PC-3 (cell line): ENCODE data around the gene ANKRD13B. TPM values are rescaled to one million over a fixed set of nuclear protein-coding genes. Genes with fewer than 3 reads are reported as not detected.

Experiments
- ATAC-seq: fragments of 200-7000 bp; cut with Tn5 transposase; 2 replicates; pipeline ENCODE4 v1.9.1; 2020; ENCODE audit warnings: mild to moderate bottlenecking, moderate library complexity
- BruUV-seq: library from RNA; stranded (reverse); fragments of 400-500 nt; replicated peaks from 2 replicates; lab custom pipeline; 2021; lab: Mats Ljungman, UMichigan
- CTCF ChIA-PET: fragments of 300-600 bp; sonication (Branson Sonifier 250); formaldehyde crosslinking; loops from one replicate; lab custom pipeline; 2022; ENCODE audit warnings: antibody characterized with exemption; lab: Charles Lee
- POLR2A ChIA-PET: fragments of 300-600 bp; sonication (Branson Sonifier 250); formaldehyde crosslinking; loops from one replicate; lab custom pipeline; 2022; ENCODE audit warnings: antibody characterized with exemption; ENCODE audit not compliant: unreplicated experiment; lab: Charles Lee
- DNase-seq: peaks from one replicate; pipeline ENCODE4 v3.0.0-alpha.2; 2015
- H2AFZ ChIP-seq: fragments of 300-600 bp; sonication (generic); 2 replicates; pipeline ENCODE4 v1.6.0; 2016; ENCODE audit warnings: antibody characterized with exemption, low read length
- H3F3A ChIP-seq: fragments of 300-600 bp; sonication (generic); one replicate; pipeline ENCODE4 v1.6.0; 2017; ENCODE audit warnings: antibody characterized with exemption, low read length, control low read depth, mild to moderate bottlenecking; ENCODE audit not compliant: unreplicated experiment
- H3K27ac ChIP-seq: fragments of 300-600 bp; sonication (generic); 2 replicates; pipeline ENCODE4 v1.5.1; 2016; ENCODE audit warnings: mild to moderate bottlenecking, low read length
- H3K27me3 ChIP-seq: fragments of 300-600 bp; sonication (generic); 2 replicates; pipeline ENCODE4 v1.6.1; 2016; ENCODE audit warnings: low read length, mixed read lengths
- H3K36me3 ChIP-seq: fragments of 300-600 bp; sonication (generic); 2 replicates; pipeline ENCODE4 v1.6.1; 2016; ENCODE audit warnings: low read depth, mixed run types, low read length, mixed read lengths
- H3K4me1 ChIP-seq: fragments of 300-600 bp; sonication (generic); 2 replicates; pipeline ENCODE4 v1.5.1; 2016; ENCODE audit warnings: low read length; ENCODE audit not compliant: insufficient read depth
- H3K4me2 ChIP-seq: fragments of 300-600 bp; sonication (generic); 2 replicates; pipeline ENCODE4 v1.6.0; 2016; ENCODE audit warnings: low read length
- H3K4me3 ChIP-seq: fragments of 300-600 bp; sonication (generic); 2 replicates; pipeline ENCODE4 v1.5.1; 2016; ENCODE audit warnings: mild to moderate bottlenecking, low read length, mixed read lengths
- H3K79me2 ChIP-seq: fragments of 300-600 bp; sonication (generic); 2 replicates; pipeline ENCODE4 v1.6.1; 2017; ENCODE audit warnings: low read length, mixed read lengths
- H3K9ac ChIP-seq: fragments of 300-600 bp; sonication (generic); 2 replicates; pipeline ENCODE4 v1.6.0; 2016; ENCODE audit warnings: mild to moderate bottlenecking, low read length
- H3K9me2 ChIP-seq: fragments of 300-600 bp; sonication (generic); replicated peaks from 2 replicates; pipeline ENCODE4 v1.6.1; 2016; ENCODE audit warnings: mixed run types, low read length, mixed read lengths
- H3K9me3 ChIP-seq: fragments of 300-600 bp; sonication (generic); 2 replicates; pipeline ENCODE4 v1.6.1; 2016; ENCODE audit warnings: low read length, mixed read lengths
- H4K20me1 ChIP-seq: fragments of 300-600 bp; sonication (generic); 2 replicates; pipeline ENCODE4 v1.6.1; 2016; ENCODE audit warnings: low read length, mixed read lengths
- EZH2 ChIP-seq: fragments of 300-600 bp; sonication (generic); IDR thresholded peaks from one replicate; pipeline ENCODE4 v1.6.1; 2017; ENCODE audit warnings: antibody characterized with exemption, mild to moderate bottlenecking, low read length; ENCODE audit not compliant: unreplicated experiment
- EZH2phosphoT487 ChIP-seq: fragments of 300-600 bp; sonication (generic); IDR thresholded peaks from 2 replicates; pipeline ENCODE4 v1.6.1; 2018; ENCODE audit warnings: mild to moderate bottlenecking, antibody characterized with exemption, low read length, borderline replicate concordance
- intact Hi-C: fragments of 100-400 bp; cut with micrococcal nuclease; formaldehyde crosslinking; loops from 2 replicates; pipeline ENCODE4 v1.9.0; 2023
- total RNA-seq: library from RNA; depleted of rRNA; stranded (reverse); fragments of >200 nt; gene quantifications from 2 replicates; pipeline ENCODE4 v1.2.3, GENCODE V29; 2014
- TF ChIP-seq, protein P1 (sequence below): fragments of 300-600 bp; sonication (generic); conservative IDR thresholded peaks from 2 replicates; pipeline ENCODE4 v1.5.1; 2017; ENCODE audit warnings: antibody characterized with exemption, low read depth, mild to moderate bottlenecking, low read length

ANKRD13B gene
- total RNA-seq, 1 experiment from 2014 or later = 11.2 TPM

DNA sequence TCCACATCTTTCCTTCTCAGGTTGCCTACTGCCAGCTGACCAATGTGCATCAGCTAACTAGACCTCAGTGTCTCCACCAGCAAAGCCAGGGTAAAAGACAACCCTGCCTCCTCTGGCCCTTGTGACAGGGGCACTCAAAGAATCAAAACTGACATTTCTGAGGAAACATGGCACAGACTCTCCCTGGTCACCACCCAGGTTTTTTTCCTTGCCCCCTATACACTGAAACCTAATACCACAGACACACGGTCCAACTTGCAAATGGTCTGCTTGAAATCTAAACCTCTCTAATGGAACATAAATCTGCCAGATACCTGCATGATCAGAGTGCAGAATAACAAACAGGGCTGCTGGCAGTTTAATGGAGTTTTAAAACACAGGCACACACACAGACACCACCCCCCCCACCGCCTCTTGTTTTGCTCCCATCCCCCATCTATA is 49.3 kb downstream of the ANKRD13B start:
- no peak overlapping the region for H3K9ac ChIP-seq
- H3K27ac ChIP-seq = no peak overlapping the region
- ChIA-PET CTCF (no interaction called here), POLR2A (no interaction called here)
- no peaks in the 10 kb centered on the region for H3K9me3 ChIP-seq
- no peaks in the 10 kb centered on the region for H3K36me3 ChIP-seq
- H3K9me2 ChIP-seq = no peaks in the 10 kb centered on the region
- TF ChIP-seq, protein P1, sequence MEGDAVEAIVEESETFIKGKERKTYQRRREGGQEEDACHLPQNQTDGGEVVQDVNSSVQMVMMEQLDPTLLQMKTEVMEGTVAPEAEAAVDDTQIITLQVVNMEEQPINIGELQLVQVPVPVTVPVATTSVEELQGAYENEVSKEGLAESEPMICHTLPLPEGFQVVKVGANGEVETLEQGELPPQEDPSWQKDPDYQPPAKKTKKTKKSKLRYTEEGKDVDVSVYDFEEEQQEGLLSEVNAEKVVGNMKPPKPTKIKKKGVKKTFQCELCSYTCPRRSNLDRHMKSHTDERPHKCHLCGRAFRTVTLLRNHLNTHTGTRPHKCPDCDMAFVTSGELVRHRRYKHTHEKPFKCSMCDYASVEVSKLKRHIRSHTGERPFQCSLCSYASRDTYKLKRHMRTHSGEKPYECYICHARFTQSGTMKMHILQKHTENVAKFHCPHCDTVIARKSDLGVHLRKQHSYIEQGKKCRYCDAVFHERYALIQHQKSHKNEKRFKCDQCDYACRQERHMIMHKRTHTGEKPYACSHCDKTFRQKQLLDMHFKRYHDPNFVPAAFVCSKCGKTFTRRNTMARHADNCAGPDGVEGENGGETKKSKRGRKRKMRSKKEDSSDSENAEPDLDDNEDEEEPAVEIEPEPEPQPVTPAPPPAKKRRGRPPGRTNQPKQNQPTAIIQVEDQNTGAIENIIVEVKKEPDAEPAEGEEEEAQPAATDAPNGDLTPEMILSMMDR = no peak
- TF ChIP-seq EZH2 (no peak), EZH2phosphoT487 (no peak)
- H2AFZ ChIP-seq = no peak overlapping the region
- intact Hi-C loops = loop anchor here (5.0 kb wide), 1 partner anchor 120 kb away; no protein-coding TSS in a partner anchor
- H3K4me1 ChIP-seq = peaks cover 14% of the 10 kb centered on the region
- no peaks in the 10 kb centered on the region for H3F3A ChIP-seq
- H3K4me3 ChIP-seq = no peak overlapping the region
- no peaks in the 10 kb centered on the region for H3K27me3 ChIP-seq
- DNase-seq (no peak), ATAC-seq (no peak)
- no TSS peak for BruUV-seq
- no peak overlapping the region for H3K4me2 ChIP-seq
- H4K20me1 ChIP-seq = no peaks in the 10 kb centered on the region
- H3K79me2 ChIP-seq = no peaks in the 10 kb centered on the region

- ChIA-PET POLR2A (no interaction called here), CTCF (no interaction called here)
- H3K4me3 ChIP-seq = no peak overlapping the region
- no peaks in the 10 kb centered on the region for H3K36me3 ChIP-seq
- no peaks in the 10 kb centered on the region for H3K9me3 ChIP-seq
- H3K79me2 ChIP-seq = no peaks in the 10 kb centered on the region
- no peak overlapping the region for H3K4me2 ChIP-seq
- H3F3A ChIP-seq = no peaks in the 10 kb centered on the region
- DNase-seq (no peak), ATAC-seq (no peak)
- intact Hi-C loops = loop anchor here (5.0 kb wide), 1 partner anchor 119 kb away; no protein-coding TSS in a partner anchor
- no peaks in the 10 kb centered on the region for H3K9me2 ChIP-seq
- no peak overlapping the region for H2AFZ ChIP-seq
- H4K20me1 ChIP-seq = no peaks in the 10 kb centered on the region
- no TSS peak for BruUV-seq
- H3K27ac ChIP-seq = no peak overlapping the region
- no peaks in the 10 kb centered on the region for H3K27me3 ChIP-seq
- TF ChIP-seq, protein P1 = no peak
- no peak for TF ChIP-seq EZH2
- TF ChIP-seq EZH2phosphoT487 = no peak
- H3K9ac ChIP-seq = no peak overlapping the region
- H3K4me1 ChIP-seq = peaks cover 12% of the 10 kb centered on the region
Measured at GRCh38 chr17:29643817-29644160, 50.9 kb downstream of the ANKRD13B start.

DNA sequence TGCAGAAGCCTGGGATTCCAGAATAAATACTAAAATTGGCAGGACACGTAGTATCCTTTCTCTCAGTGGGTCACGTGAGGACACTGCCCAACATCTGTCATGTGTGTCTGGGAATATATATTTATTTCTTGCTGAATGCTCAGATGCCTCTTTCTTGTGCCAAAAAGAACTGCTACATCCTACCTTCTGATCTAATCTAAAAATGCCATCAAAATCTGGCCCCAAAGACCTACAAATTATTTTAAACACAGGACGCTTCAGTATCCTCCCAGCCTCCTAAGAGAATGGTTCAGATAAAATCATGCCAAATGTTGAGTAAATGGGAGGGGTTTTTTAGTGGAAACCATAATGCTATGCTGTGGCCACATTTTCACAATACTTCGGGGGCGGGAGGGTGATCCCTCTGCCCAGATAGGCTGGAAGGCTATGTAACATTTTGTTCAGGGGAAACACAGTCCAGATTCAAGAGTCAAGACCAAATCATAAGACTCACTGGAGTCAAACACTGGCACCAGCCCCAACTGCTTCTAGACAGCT is 52.7 kb downstream of the ANKRD13B start:
- Histone ChIP-seq H3K27me3 (no peaks in the 10 kb centered on the region), H3K79me2 (no peaks in the 10 kb centered on the region), H3K36me3 (no peaks in the 10 kb centered on the region), H2AFZ (no peak overlapping the region), H3K4me1 (peaks cover 1% of the 10 kb centered on the region), H3K9me2 (no peaks in the 10 kb centered on the region), H3K9me3 (no peaks in the 10 kb centered on the region), H3K4me2 (no peak overlapping the region), H3K9ac (no peak overlapping the region), H3F3A (no peaks in the 10 kb centered on the region), H4K20me1 (no peaks in the 10 kb centered on the region), H3K27ac (no peak overlapping the region), H3K4me3 (no peak overlapping the region)
- ChIA-PET CTCF (no interaction called here), POLR2A (no interaction called here)
- no TSS peak for BruUV-seq
- ATAC-seq (no peak), DNase-seq (no peak)
- TF ChIP-seq EZH2 = no peak
- TF ChIP-seq, protein P1 = no peak
- no peak for TF ChIP-seq EZH2phosphoT487
- intact Hi-C loops = no loop called here
